ENCODE data around the gene RPS4Y2. TPM values are rescaled to one million over a fixed set of nuclear protein-coding genes. Genes with fewer than 3 reads are reported as not detected.

The RPS4Y2 gene
- not detected in 5 replicates for total RNA-seq (2022; extraction: Qiagen RNA extraction; ENCODE audit: low read depth)

GRCh38 chrY:20755808-20756207, at the start of gene RPS4Y2:
Gene RPS4Y2 (plus strand): TSS chrY:20756108. CDS start chrY:20756164, 56 bp downstream.

Other genes with a start within 250 kb of the RPS4Y2 start
- gene EIF1AY, start 180.3 kb upstream of the RPS4Y2 start, total RNA-seq (2022; extraction: Qiagen RNA extraction; ENCODE audit: low read depth) = 23.5 to 55.9 TPM (median 24.9 TPM) in 5 replicates

Measured in A549 treated with ZK216348 at 1 μM for 4 hours (cell line).